Measurements from ENCODE around the gene CSTF1. TPM values are rescaled to one million over a fixed set of nuclear protein-coding genes. Genes with fewer than 3 reads are reported as not detected.

The CSTF1 gene
- total and polyA plus RNA-seq, 4 donors: 11.9 to 20.2 (median 16.0) TPM

DNA sequence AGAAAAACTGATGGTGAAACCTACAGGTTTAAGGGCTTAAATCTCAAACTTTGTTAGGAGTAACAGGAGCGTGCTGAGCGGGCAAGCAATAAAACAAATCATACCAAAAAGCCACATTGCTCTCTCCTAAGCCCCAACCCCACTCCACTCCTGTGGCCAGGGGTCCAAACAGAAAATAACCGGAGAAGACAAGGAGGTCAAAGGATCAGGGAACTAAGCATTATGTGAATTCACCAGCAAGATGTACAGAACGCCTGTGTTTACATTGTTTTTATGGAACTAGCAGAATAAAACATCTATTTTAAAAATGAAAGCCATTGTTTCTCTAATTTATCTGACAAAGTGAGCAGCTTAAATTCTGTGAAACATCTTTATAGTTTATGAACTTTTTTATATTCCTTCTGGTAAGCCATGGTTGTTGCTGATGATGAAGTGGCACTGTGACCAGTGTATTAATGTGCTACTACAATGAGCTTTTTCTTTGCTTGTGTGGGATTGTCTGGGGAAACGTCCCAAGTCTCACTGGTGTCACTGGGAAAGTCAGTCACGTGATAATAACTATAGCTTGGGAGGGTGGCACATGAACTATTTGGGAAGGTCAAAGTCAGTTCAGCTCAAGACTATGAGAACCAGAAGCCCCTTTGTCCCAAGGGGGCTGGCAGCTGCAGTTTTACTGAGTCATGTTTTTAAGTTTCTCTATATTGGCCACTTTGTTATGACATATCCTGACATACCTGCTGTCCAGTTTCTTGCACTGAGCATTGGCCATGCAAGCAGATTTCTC, 23.9 kb upstream of the CSTF1 start:
- DNase-seq (ENCODE audit: low spot score): no peak
- Histone ChIP-seq H3K9me3 (ENCODE audit: control insufficient read depth in 4 of 4, low read length in 3 of 4) (no peaks in the 10 kb centered on the region), H3K27me3 (ENCODE audit: control insufficient read depth in 4 of 4, insufficient read depth in 4 of 4, low read length in 3 of 4) (no peaks in the 10 kb centered on the region), H3K36me3 (ENCODE audit: control insufficient read depth in 4 of 4, insufficient read depth in 3 of 4, low read depth in 1 of 4, low read length in 3 of 4) (peaks cover 3 to 30% (median 20%) of the 10 kb centered on the region in 4 donors), H3K4me3 (ENCODE audit: low read depth in 1 of 3, low read length in 3 of 3) (no peak overlapping the region), H3K27ac (ENCODE audit: low read depth in 1 of 2, low read length in 2 of 2) (no peak overlapping the region), H3K9ac (ENCODE audit: low read depth in 1 of 2, low read length in 2 of 2) (no peak overlapping the region), H3K4me1 (ENCODE audit: control insufficient read depth in 4 of 4, insufficient read depth in 4 of 4, low read length in 3 of 4) (no peaks in the 10 kb centered on the region)
- no peak for TF ChIP-seq FOXA1 (IDR thresholded peaks at IDR 0.05)
- TF ChIP-seq JUND (IDR thresholded peaks at IDR 0.05): no peak
- WGBS: 89% methylated on average over 6 of the region's 6 CpGs

DNA sequence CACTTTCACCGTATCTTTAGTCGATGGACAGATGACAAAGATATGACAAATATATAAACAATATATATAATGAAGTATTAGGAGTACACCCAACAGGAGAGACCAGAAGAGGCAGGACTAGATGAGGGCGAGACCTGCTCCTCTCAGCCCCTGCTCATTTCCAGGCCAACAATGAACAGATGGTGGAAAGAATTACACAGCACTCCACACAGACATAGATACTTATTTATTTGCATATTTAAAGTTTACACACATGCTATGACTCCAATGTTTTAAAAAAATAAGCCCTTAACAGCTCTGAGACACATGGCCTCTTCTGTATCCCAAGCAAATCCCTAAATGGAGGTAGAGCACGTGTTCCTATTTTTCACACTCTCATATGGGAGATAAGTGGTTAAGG, 23.3 kb upstream of the CSTF1 start:
- Histone ChIP-seq H3K4me1 (ENCODE audit: control insufficient read depth in 4 of 4, insufficient read depth in 4 of 4, low read length in 3 of 4) (no peaks in the 10 kb centered on the region), H3K4me3 (ENCODE audit: low read depth in 1 of 3, low read length in 3 of 3) (no peak overlapping the region), H3K27ac (ENCODE audit: low read depth in 1 of 2, low read length in 2 of 2) (no peak overlapping the region), H3K9me3 (ENCODE audit: control insufficient read depth in 4 of 4, low read length in 3 of 4) (no peaks in the 10 kb centered on the region), H3K36me3 (ENCODE audit: control insufficient read depth in 4 of 4, insufficient read depth in 3 of 4, low read depth in 1 of 4, low read length in 3 of 4) (peaks cover 3 to 30% (median 20%) of the 10 kb centered on the region in 4 donors), H3K27me3 (ENCODE audit: control insufficient read depth in 4 of 4, insufficient read depth in 4 of 4, low read length in 3 of 4) (no peaks in the 10 kb centered on the region), H3K9ac (ENCODE audit: low read depth in 1 of 2, low read length in 2 of 2) (no peak overlapping the region)
- 94% methylated on average over 4 of the region's 4 CpGs for WGBS
- DNase-seq (ENCODE audit: low spot score): no peak
- TF ChIP-seq JUND (IDR thresholded peaks at IDR 0.05) (no peak), RXRA (IDR thresholded peaks at IDR 0.05) (no peak), FOXA1 (IDR thresholded peaks at IDR 0.05) (no peak), HNF4G (IDR thresholded peaks at IDR 0.05) (no peak), SP1 (IDR thresholded peaks at IDR 0.05) (no peak), TAF1 (conservative IDR thresholded peaks at IDR 0.05) (no peak), YY1 (IDR thresholded peaks at IDR 0.05) (no peak), EGR1 (IDR thresholded peaks at IDR 0.05; ENCODE audit: low read depth in 2 of 2) (no peak), RAD21 (IDR thresholded peaks at IDR 0.05) (no peak), GABPA (IDR thresholded peaks at IDR 0.05 in 1 of 2, conservative IDR thresholded peaks at IDR 0.05 in 1 of 2) (no peak), HNF4A (conservative IDR thresholded peaks at IDR 0.05) (no peak), NR2F2 (IDR thresholded peaks at IDR 0.05) (no peak), FOXA2 (IDR thresholded peaks at IDR 0.05) (no peak)
- TF ChIP-seq, protein P1, sequence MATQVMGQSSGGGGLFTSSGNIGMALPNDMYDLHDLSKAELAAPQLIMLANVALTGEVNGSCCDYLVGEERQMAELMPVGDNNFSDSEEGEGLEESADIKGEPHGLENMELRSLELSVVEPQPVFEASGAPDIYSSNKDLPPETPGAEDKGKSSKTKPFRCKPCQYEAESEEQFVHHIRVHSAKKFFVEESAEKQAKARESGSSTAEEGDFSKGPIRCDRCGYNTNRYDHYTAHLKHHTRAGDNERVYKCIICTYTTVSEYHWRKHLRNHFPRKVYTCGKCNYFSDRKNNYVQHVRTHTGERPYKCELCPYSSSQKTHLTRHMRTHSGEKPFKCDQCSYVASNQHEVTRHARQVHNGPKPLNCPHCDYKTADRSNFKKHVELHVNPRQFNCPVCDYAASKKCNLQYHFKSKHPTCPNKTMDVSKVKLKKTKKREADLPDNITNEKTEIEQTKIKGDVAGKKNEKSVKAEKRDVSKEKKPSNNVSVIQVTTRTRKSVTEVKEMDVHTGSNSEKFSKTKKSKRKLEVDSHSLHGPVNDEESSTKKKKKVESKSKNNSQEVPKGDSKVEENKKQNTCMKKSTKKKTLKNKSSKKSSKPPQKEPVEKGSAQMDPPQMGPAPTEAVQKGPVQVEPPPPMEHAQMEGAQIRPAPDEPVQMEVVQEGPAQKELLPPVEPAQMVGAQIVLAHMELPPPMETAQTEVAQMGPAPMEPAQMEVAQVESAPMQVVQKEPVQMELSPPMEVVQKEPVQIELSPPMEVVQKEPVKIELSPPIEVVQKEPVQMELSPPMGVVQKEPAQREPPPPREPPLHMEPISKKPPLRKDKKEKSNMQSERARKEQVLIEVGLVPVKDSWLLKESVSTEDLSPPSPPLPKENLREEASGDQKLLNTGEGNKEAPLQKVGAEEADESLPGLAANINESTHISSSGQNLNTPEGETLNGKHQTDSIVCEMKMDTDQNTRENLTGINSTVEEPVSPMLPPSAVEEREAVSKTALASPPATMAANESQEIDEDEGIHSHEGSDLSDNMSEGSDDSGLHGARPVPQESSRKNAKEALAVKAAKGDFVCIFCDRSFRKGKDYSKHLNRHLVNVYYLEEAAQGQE (IDR thresholded peaks at IDR 0.05): no peak
- TF ChIP-seq, protein P2, sequence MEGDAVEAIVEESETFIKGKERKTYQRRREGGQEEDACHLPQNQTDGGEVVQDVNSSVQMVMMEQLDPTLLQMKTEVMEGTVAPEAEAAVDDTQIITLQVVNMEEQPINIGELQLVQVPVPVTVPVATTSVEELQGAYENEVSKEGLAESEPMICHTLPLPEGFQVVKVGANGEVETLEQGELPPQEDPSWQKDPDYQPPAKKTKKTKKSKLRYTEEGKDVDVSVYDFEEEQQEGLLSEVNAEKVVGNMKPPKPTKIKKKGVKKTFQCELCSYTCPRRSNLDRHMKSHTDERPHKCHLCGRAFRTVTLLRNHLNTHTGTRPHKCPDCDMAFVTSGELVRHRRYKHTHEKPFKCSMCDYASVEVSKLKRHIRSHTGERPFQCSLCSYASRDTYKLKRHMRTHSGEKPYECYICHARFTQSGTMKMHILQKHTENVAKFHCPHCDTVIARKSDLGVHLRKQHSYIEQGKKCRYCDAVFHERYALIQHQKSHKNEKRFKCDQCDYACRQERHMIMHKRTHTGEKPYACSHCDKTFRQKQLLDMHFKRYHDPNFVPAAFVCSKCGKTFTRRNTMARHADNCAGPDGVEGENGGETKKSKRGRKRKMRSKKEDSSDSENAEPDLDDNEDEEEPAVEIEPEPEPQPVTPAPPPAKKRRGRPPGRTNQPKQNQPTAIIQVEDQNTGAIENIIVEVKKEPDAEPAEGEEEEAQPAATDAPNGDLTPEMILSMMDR (IDR thresholded peaks at IDR 0.05; ENCODE audit: low read depth, low read length, missing input control): no peak
- TF ChIP-seq, protein P3, sequence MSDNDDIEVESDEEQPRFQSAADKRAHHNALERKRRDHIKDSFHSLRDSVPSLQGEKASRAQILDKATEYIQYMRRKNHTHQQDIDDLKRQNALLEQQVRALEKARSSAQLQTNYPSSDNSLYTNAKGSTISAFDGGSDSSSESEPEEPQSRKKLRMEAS (IDR thresholded peaks at IDR 0.05): no peak
- TF ChIP-seq, protein P4, sequence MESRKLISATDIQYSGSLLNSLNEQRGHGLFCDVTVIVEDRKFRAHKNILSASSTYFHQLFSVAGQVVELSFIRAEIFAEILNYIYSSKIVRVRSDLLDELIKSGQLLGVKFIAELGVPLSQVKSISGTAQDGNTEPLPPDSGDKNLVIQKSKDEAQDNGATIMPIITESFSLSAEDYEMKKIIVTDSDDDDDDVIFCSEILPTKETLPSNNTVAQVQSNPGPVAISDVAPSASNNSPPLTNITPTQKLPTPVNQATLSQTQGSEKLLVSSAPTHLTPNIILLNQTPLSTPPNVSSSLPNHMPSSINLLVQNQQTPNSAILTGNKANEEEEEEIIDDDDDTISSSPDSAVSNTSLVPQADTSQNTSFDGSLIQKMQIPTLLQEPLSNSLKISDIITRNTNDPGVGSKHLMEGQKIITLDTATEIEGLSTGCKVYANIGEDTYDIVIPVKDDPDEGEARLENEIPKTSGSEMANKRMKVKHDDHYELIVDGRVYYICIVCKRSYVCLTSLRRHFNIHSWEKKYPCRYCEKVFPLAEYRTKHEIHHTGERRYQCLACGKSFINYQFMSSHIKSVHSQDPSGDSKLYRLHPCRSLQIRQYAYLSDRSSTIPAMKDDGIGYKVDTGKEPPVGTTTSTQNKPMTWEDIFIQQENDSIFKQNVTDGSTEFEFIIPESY (IDR thresholded peaks at IDR 0.05): no peak
- TF ChIP-seq, protein P5, sequence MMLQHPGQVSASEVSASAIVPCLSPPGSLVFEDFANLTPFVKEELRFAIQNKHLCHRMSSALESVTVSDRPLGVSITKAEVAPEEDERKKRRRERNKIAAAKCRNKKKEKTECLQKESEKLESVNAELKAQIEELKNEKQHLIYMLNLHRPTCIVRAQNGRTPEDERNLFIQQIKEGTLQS (IDR thresholded peaks at IDR 0.05): no peak

All from liver (tissue), 9 donors.